SK-N-SH (cell line): ENCODE results near the gene VPREB1. TPM values are rescaled to one million over a fixed set of nuclear protein-coding genes. Genes with fewer than 3 reads are reported as not detected.

ENCODE experiments used
- CTCF ChIA-PET: fragments of 300-600, 350-600 bp; formaldehyde crosslinking; extraction: SDS; loops from one replicate; lab custom pipeline; 2021; lab: Yijun Ruan, JAX
- POLR2A ChIA-PET: fragments of 350-600 bp; sonication (Branson Sonifier 250); formaldehyde crosslinking; extraction: SDS; loops from one replicate; lab custom pipeline; 2020; ENCODE audit warnings: antibody characterized with exemption, inconsistent platforms; lab: Yijun Ruan, JAX
- DNase-seq: peaks from one replicate; pipeline ENCODE4 v3.0.0; 2012
- H2AFZ ChIP-seq: fragments of 200-600 bp; sonication (generic); 2 replicates; pipeline ENCODE4 v1.8.1; 2016; ENCODE audit warnings: antibody characterized with exemption, mild to moderate bottlenecking, low read depth
- H3F3A ChIP-seq: fragments of 200-600 bp; sonication (generic); replicated peaks from 2 replicates; pipeline ENCODE3; 2016; ENCODE audit warnings: antibody characterized with exemption, mild to moderate bottlenecking; ENCODE audit not compliant: insufficient read depth
- H3K27ac ChIP-seq, 2 experiments: fragments of 200-500 bp in 1 of 2; fragments of 200-600 bp in 1 of 2; sonication (Bioruptor generic) in 1 of 2; sonication (generic), shearing (Covaris generic) in 1 of 2; 2 replicates each; pipeline versions ENCODE4 v1.5.1 to v1.6.1; 2014 to 2016; ENCODE audit warnings: low read depth in 2 of 2, inconsistent platforms in 1 of 2, low read length in 1 of 2, mild to moderate bottlenecking in 1 of 2, mixed read lengths in 1 of 2
- H3K27me3 ChIP-seq: fragments of 200-600 bp; sonication (generic), shearing (Covaris generic); 2 replicates; pipeline ENCODE4 v1.6.1; 2016; ENCODE audit warnings: mixed run types; ENCODE audit not compliant: insufficient read depth
- H3K36me3 ChIP-seq, 2 experiments: fragments of 200-500 bp in 1 of 2; fragments of 200-600 bp in 1 of 2; sonication (Bioruptor generic) in 1 of 2; sonication (generic) in 1 of 2; replicated peaks in 1 of 2; 2 replicates each; pipeline versions ENCODE3 to v1.5.1; 2014 to 2016; ENCODE audit warnings: low read length in 1 of 2, mild to moderate bottlenecking in 1 of 2; ENCODE audit not compliant: insufficient read depth in 2 of 2, control insufficient read depth in 1 of 2
- H3K4me1 ChIP-seq, 2 experiments: fragments of 200-500 bp in 1 of 2; fragments of 200-600 bp in 1 of 2; sonication (Bioruptor generic) in 1 of 2; sonication (generic), shearing (Covaris generic) in 1 of 2; 2 replicates each; pipeline versions ENCODE4 v1.5.1 to v1.6.1; 2014 to 2016; ENCODE audit warnings: low read depth in 1 of 2, low read length in 1 of 2, mixed run types in 1 of 2; ENCODE audit not compliant: insufficient read depth in 2 of 2, control insufficient read depth in 1 of 2
- H3K4me2 ChIP-seq: fragments of 200-600 bp; sonication (generic), shearing (Covaris generic); 2 replicates; pipeline ENCODE4 v1.6.1; 2017; ENCODE audit warnings: mixed run types
- H3K4me3 ChIP-seq, 2 experiments: fragments of 200-500 bp in 1 of 2; fragments of 200-600 bp in 1 of 2; sonication (Bioruptor generic) in 1 of 2; sonication (generic), shearing (Covaris generic) in 1 of 2; 2 replicates each; pipeline versions ENCODE4 v1.5.1 to v1.8.1; 2014 to 2016; ENCODE audit warnings: low read depth in 2 of 2, inconsistent platforms in 1 of 2, low read length in 1 of 2, mild to moderate bottlenecking in 1 of 2, mixed read lengths in 1 of 2, moderate library complexity in 1 of 2
- H3K79me2 ChIP-seq: fragments of 200-600 bp; sonication (generic); 2 replicates; pipeline ENCODE4 v1.8.1; 2017; ENCODE audit warnings: mild to moderate bottlenecking; ENCODE audit not compliant: insufficient read depth
- H3K9ac ChIP-seq: fragments of 200-600 bp; sonication (generic); 2 replicates; pipeline ENCODE4 v1.6.1; 2017; ENCODE audit warnings: mixed run types
- H3K9me2 ChIP-seq: fragments of 200-600 bp; sonication (generic); 2 replicates; pipeline ENCODE4 v1.6.1; 2017; ENCODE audit warnings: mixed run types
- H3K9me3 ChIP-seq: fragments of 200-600 bp; sonication (generic); 2 replicates; pipeline ENCODE4 v1.6.1; 2017; ENCODE audit warnings: mixed run types, mild to moderate bottlenecking, moderate library complexity
- H4K20me1 ChIP-seq: fragments of 200-600 bp; sonication (generic); 2 replicates; pipeline ENCODE4 v1.6.1; 2017; ENCODE audit warnings: mild to moderate bottlenecking, mixed run types; ENCODE audit not compliant: insufficient read depth
- CTCF ChIP-seq: fragments of 200-600 bp; sonication (generic); IDR thresholded peaks from 2 replicates; pipeline ENCODE4 v1.6.1; 2017; ENCODE audit warnings: antibody characterized with exemption, mild to moderate bottlenecking, moderate library complexity
- EP300 ChIP-seq, 2 experiments: IDR thresholded peaks; 2 replicates each; pipeline versions ENCODE4 v1.4.0 to v1.6.1; 2012; ENCODE audit warnings: borderline replicate concordance in 1 of 2, low read depth in 1 of 2, low read length in 1 of 2
- EZH2phosphoT487 ChIP-seq: fragments of 200-600 bp; sonication (generic); IDR thresholded peaks from 2 replicates; pipeline ENCODE4 v1.6.1; 2017; ENCODE audit warnings: low read depth, mixed run types, mild to moderate bottlenecking, antibody characterized with exemption, moderate library complexity, borderline replicate concordance
- FOSL2 ChIP-seq: IDR thresholded peaks from 2 replicates; pipeline ENCODE4 v1.4.0; 2012; ENCODE audit warnings: low read depth, mild to moderate bottlenecking, moderate library complexity, borderline replicate concordance
- FOXJ3 ChIP-seq: sonication (generic); formaldehyde crosslinking; IDR thresholded peaks from 2 replicates; pipeline ENCODE4 v1.5.1; 2020; ENCODE audit warnings: mild to moderate bottlenecking, missing genetic modification reagents
- FOXM1 ChIP-seq: IDR thresholded peaks from 2 replicates; pipeline ENCODE4 v1.4.0; 2012; ENCODE audit warnings: low read depth, mild to moderate bottlenecking
- GABPA ChIP-seq: IDR thresholded peaks from 2 replicates; pipeline ENCODE4 v1.4.0; 2012; ENCODE audit warnings: low read depth, mild to moderate bottlenecking
- JUND ChIP-seq: IDR thresholded peaks from 2 replicates; pipeline ENCODE4 v1.4.0; 2012
- MEF2A ChIP-seq: IDR thresholded peaks from 2 replicates; pipeline ENCODE4 v1.4.0; 2012; ENCODE audit warnings: low read depth, borderline replicate concordance
- NFIC ChIP-seq: IDR thresholded peaks from 2 replicates; pipeline ENCODE4 v1.4.0; 2012; ENCODE audit warnings: borderline replicate concordance
- PBX3 ChIP-seq: IDR thresholded peaks from 2 replicates; pipeline ENCODE4; 2012
- RAD21 ChIP-seq: IDR thresholded peaks from 2 replicates; pipeline ENCODE4 v1.6.1; 2012; ENCODE audit warnings: mild to moderate bottlenecking, low read length
- RXRA ChIP-seq: IDR thresholded peaks from 2 replicates; pipeline ENCODE4 v1.4.0; 2012; ENCODE audit warnings: low read depth, mild to moderate bottlenecking, borderline replicate concordance
- SMC3 ChIP-seq: IDR thresholded peaks from 2 replicates; pipeline ENCODE4 v1.6.1; 2012; ENCODE audit warnings: low read depth, low read length, improper control_type of control experiment
- TEAD4 ChIP-seq: IDR thresholded peaks from 2 replicates; pipeline ENCODE4 v1.4.0; 2012; ENCODE audit warnings: mild to moderate bottlenecking, borderline replicate concordance; ENCODE audit not compliant: insufficient read depth
- YY1 ChIP-seq: IDR thresholded peaks from 2 replicates; pipeline ENCODE4 v1.4.0; 2012; ENCODE audit warnings: low read depth, mild to moderate bottlenecking
- WGBS: methylation state at CpG from one replicate; pipeline ENCODE4 v1.1.6; 2017; ENCODE audit warnings: low lambda C conversion rate; 5-methylcytosine and 5-hydroxymethylcytosine counted together
- polyA plus RNA-seq, 3 experiments: library from polyadenylated mRNA; depleted of rRNA; stranded (reverse); fragments of >200 nt; gene quantifications; 2 replicates each; pipeline ENCODE4 v1.2.3, GENCODE V29; 2012
- TF ChIP-seq, protein P1 (sequence below): IDR thresholded peaks from 2 replicates; pipeline ENCODE4 v1.4.0; 2012; ENCODE audit warnings: low read depth, borderline replicate concordance
- TF ChIP-seq, protein P2 (sequence below): IDR thresholded peaks from 2 replicates; pipeline ENCODE4 v1.4.0; 2012; ENCODE audit warnings: low read depth
- TF ChIP-seq, protein P3 (sequence below): fragments of 150-350 bp; IDR thresholded peaks from 2 replicates; pipeline ENCODE4 v1.6.1; 2017; ENCODE audit warnings: antibody characterized with exemption, low read length, low read depth, borderline replicate concordance

Gene VPREB1
- not detected in 2 replicates for polyA plus RNA-seq (2012; rRNA removed)
- polyA plus RNA-seq (2012; cell fraction: cytosol; rRNA removed) = not detected in 2 replicates
- not detected in 2 replicates for polyA plus RNA-seq (2012; cell fraction: nucleus; rRNA removed)

- Histone ChIP-seq H3K27me3 (peaks cover 45% of the 10 kb centered on the region), H3K79me2 (no peaks in the 10 kb centered on the region), H3K9me2 (no peaks in the 10 kb centered on the region), H3K4me2 (no peak within 1 kb of the TSS), H3K9ac (no peak within 1 kb of the TSS), H3K4me1 (no peaks in the 10 kb centered on the region), H3K36me3 (no peaks in the 10 kb centered on the region), H3F3A (no peaks in the 10 kb centered on the region), H2AFZ (no peak within 1 kb of the TSS), H4K20me1 (no peaks in the 10 kb centered on the region), H3K4me3 (no peak within 1 kb of the TSS), H3K27ac (no peak within 1 kb of the TSS), H3K9me3 (no peaks in the 10 kb centered on the region)
- POLR2A ChIA-PET = no interaction called here
- TF ChIP-seq YY1 (no peak), GABPA (no peak), CTCF (no peak), PBX3 (no peak), FOXJ3 (no peak), RAD21 (no peak), EP300 (IDR thresholded peaks at IDR 0.05; ENCODE audit: borderline replicate concordance in 1 of 2, low read depth in 1 of 2, low read length in 1 of 2) (no peak), MEF2A (no peak), FOXM1 (no peak), JUND (no peak), RXRA (no peak), NFIC (no peak), TEAD4 (no peak), FOSL2 (no peak), SMC3 (no peak), EZH2phosphoT487 (no peak)
- TF ChIP-seq, protein P1, sequence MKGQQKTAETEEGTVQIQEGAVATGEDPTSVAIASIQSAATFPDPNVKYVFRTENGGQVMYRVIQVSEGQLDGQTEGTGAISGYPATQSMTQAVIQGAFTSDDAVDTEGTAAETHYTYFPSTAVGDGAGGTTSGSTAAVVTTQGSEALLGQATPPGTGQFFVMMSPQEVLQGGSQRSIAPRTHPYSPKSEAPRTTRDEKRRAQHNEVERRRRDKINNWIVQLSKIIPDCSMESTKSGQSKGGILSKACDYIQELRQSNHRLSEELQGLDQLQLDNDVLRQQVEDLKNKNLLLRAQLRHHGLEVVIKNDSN = no peak
- TF ChIP-seq, protein P2, sequence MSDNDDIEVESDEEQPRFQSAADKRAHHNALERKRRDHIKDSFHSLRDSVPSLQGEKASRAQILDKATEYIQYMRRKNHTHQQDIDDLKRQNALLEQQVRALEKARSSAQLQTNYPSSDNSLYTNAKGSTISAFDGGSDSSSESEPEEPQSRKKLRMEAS = no peak
- TF ChIP-seq, protein P3, sequence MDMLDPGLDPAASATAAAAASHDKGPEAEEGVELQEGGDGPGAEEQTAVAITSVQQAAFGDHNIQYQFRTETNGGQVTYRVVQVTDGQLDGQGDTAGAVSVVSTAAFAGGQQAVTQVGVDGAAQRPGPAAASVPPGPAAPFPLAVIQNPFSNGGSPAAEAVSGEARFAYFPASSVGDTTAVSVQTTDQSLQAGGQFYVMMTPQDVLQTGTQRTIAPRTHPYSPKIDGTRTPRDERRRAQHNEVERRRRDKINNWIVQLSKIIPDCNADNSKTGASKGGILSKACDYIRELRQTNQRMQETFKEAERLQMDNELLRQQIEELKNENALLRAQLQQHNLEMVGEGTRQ = no peak
- no peak for DNase-seq
- WGBS = 35% methylated on average over 19 of the region's 25 CpGs
- CTCF ChIA-PET = interaction anchor here (2.9 kb wide), 1 partner anchor 43 kb away, joined by 13 read pairs; no protein-coding TSS in a partner anchor
These were observed at the start of gene VPREB1 for GRCh38 chr22:22244316-22245250. Gene VPREB1, plus strand, starts transcription at chr22:22244786. Its CDS starts 28 bp downstream, at chr22:22244814.
